ENCODE measurements around the gene RPL7A.
"Not testable (repeated sequence)": the region's sequence is repeated elsewhere in the genome, so short reads cannot be mapped to it uniquely, and the experiment has no call there.

The RPL7A gene

DNA sequence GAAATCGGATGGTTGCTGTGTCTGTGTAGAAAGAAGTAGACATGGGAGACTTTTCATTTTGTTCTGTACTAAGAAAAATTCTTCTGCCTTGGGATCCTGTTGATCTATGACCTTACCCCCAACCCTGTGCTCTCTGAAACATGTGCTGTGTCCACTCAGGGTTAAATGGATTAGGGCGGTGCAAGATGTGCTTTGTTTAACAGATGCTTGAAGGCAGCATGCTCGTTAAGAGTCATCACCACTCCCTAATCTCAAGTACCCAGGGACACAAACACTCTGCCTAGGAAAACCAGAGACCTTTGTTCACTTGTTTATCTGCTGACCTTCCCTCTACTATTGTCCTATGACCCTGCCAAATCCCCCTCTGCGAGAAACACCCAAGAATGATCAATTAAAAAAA, 43.4 kb downstream of the RPL7A start:
- not testable (repeated sequence) for DNase-seq

DNA sequence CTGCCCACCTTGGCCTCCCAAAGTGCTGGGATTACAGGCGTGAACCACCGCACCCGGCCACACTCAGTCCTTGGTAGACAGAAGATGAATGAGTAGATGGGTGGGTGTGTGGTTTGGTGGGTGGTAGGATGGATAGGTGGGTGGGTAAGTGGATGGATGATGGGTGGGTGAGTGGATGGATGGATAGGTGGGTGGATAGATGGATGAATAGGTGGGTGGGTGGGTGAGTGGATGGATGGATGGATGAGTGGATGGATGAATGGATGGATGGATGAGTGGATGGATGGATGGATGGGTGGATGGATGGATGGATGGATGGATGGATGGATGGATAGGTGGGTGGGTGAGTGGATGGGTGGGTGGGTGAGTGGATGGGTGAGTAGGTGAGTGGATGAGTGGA, 44.3 kb downstream of the RPL7A start:
- not testable (repeated sequence) for DNase-seq

DNA sequence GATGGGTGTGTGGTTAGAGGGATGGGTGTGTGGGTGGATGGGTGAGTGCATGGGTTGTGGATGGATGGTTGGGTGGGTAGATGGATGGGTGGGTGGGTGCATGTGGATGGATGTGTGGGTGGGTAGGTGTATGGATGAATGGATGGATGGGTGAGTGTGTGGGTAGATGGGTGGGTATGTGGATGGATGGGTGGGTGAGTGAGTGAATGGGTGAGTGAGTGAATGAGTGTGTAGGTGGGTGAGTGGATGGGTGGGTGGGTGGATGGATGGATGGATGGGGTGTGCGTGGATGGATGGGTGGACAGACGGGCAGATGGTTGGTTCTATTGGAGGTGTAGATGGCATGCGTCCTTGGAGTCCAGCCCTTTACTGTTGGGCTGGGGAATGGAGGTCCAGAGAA, 45.4 kb downstream of the RPL7A start:
- no peak for DNase-seq

DNA sequence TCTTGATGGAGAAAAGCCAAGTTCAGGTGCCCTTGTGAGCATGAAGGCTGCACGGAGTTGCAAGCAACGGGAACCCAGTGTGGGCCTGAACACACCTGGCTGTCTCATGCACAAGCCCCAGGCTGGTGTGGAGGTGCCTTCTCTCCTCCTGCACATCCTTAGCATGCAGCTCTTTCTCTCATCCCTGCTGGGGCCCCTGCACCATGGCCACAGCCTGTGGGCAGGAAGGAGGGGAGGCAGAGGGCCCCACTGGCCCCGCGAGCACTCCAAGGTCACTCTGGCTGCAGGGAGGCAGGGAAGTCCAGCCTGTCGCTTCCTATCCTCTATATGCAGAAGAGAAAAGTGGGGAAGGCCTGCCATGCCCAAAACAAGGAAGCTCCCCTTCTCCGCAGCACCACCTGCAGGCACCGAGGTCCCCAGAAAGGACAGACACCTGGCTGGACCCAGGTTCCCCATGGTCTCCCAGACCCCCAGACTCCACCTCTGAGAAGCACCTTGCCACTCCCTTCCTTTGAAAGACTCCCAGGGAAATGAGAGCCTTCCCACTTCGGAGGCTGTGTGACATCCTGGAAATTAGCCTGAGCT, 46.8 kb downstream of the RPL7A start:
- DNase-seq = peak in 1 of 3 donors; percentile 3

DNA sequence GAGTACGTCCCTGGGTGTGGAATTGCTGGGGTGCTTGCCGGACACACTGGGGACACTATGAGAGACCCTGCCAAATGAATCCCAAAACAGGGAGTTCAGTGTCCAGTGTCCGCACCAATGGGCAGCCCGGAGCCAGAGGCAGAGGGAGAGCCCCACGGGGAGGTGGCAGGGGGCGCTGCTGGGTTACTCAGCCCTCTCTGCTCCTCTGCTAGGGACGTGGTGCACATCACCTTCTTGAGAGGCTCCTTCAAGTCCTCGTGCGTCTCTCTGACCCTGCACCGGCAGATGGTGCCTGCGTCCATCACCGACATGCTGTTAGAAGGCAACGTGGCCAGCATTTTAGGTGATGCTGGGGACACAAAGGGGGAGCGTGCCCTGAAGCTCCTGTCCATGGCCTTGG, 48.9 kb downstream of the RPL7A start:
- DNase-seq = peak in 2 of 3 donors; percentile 17 to 35

DNA sequence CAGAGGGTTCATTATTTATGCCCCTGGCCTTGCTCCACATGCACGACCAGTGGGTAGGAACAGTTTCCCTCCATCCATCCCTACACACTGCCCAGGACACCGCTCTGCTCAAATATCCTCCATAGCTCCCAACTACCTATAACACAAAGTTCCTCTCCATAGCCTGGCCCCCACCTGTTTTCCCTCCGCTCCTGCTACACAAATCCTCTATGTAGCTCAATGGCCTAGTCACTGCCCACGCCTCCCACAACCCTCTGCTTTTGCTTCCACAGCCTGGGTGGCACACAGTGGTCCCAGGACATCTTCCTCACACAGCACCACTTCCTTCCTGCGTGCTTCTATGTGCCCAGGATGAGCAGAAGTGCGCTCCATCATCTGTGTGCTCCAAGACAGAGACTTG, 49.4 kb downstream of the RPL7A start:
- DNase-seq = peak in 1 of 3 donors; percentile 6

DNA sequence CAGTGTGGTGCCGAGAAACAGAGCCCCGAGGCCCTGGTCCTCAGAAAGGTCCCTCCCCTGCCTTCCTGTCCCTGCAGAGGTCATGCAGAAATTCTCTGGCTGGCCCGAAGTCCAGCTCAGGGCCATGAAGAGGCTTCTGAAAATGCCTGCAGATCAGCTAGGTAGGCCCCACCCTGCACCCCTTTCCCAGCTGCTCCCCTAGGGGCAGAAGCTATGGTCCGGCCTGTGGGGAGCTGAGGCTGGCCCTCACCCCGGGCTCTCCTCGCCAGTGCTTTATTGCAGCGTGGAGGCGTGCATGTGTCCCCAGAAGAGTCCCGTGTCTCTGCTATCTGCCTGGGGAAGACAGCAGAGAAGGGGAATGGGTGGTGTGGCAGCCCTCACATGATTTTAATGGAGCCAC, 49.9 kb downstream of the RPL7A start:
- DNase-seq = peak in 1 of 3 donors; percentile 16

DNA sequence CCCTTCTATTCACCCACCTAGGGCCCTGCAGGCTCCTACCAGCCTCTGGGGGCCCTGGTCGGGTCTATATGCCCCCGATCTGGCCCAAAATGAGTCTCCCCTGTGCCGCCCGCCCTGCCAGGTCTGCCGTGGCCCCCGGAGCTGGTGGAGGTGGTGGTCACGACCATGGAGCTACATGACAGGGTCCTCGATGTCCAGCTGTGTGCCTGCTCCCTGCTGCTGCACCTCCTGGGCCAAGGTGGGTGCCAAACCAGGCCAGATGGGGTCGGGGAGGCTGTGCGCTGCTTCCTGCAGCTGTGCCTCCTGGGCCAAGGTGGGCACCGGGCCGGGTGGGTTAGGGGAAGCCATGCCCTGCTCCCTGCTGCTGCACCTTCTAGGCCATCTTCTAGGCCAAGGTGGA, 52.3 kb downstream of the RPL7A start:
- no peak for DNase-seq

Data from suppressor macrophage treated with lipopolysaccharide for 1 hour (primary cell).